ENCODE results near the gene EIF1AD.
"Not testable (repeated sequence)": the region's sequence is repeated elsewhere in the genome, so short reads cannot be mapped to it uniquely, and the experiment has no call there.

Gene EIF1AD

GRCh38 chr11:65952052-65952521 is 49.9 kb downstream of the EIF1AD start (continued):
- no peak for TF ChIP-seq BACH2 (CRISPR knock-in tag; IDR thresholded peaks at IDR 0.05; ENCODE audit: borderline replicate concordance)
- no peak for TF ChIP-seq ARNTL (CRISPR knock-in tag; IDR thresholded peaks at IDR 0.05; ENCODE audit: borderline replicate concordance, low read depth)
- no peak for TF ChIP-seq GLIS3 (CRISPR knock-in tag; IDR thresholded peaks at IDR 0.05)
- TF ChIP-seq TCF4 (CRISPR knock-in tag; IDR thresholded peaks at IDR 0.05; ENCODE audit: borderline replicate concordance), result no peak
- TF ChIP-seq ISL1 (CRISPR knock-in tag; IDR thresholded peaks at IDR 0.05), result no peak

GRCh38 chr11:65951641-65952040 is 50.3 kb downstream of the EIF1AD start:
- ATAC-seq, result not testable (repeated sequence)

GRCh38 chr11:65950711-65951110 is 51.2 kb downstream of the EIF1AD start:
- ATAC-seq, result not testable (repeated sequence)

GRCh38 chr11:65947603-65948125 is 54.3 kb downstream of the EIF1AD start:
- TF ChIP-seq, protein P1, sequence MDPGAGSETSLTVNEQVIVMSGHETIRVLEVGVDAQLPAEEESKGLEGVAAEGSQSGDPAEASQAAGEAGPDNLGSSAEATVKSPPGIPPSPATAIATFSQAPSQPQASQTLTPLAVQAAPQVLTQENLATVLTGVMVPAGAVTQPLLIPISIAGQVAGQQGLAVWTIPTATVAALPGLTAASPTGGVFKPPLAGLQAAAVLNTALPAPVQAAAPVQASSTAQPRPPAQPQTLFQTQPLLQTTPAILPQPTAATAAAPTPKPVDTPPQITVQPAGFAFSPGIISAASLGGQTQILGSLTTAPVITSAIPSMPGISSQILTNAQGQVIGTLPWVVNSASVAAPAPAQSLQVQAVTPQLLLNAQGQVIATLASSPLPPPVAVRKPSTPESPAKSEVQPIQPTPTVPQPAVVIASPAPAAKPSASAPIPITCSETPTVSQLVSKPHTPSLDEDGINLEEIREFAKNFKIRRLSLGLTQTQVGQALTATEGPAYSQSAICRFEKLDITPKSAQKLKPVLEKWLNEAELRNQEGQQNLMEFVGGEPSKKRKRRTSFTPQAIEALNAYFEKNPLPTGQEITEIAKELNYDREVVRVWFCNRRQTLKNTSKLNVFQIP (CRISPR knock-in tag; IDR thresholded peaks at IDR 0.05; ENCODE audit: borderline replicate concordance, low read depth), result no peak
- no peak for TF ChIP-seq ARNTL (CRISPR knock-in tag; IDR thresholded peaks at IDR 0.05; ENCODE audit: borderline replicate concordance, low read depth)

GRCh38 chr11:65947133-65947532 is 54.8 kb downstream of the EIF1AD start:
- TF ChIP-seq CREB5 (CRISPR knock-in tag; IDR thresholded peaks at IDR 0.05; ENCODE audit: low read depth) (no peak), CSRNP3 (CRISPR knock-in tag; IDR thresholded peaks at IDR 0.05) (no peak), OSR1 (CRISPR knock-in tag; IDR thresholded peaks at IDR 0.05) (no peak), ESRRG (CRISPR knock-in tag; IDR thresholded peaks at IDR 0.05) (no peak), ZFP3 (CRISPR knock-in tag; IDR thresholded peaks at IDR 0.05) (no peak), ZNF8 (CRISPR knock-in tag; IDR thresholded peaks at IDR 0.05) (no peak), PPARA (CRISPR knock-in tag; IDR thresholded peaks at IDR 0.05; ENCODE audit: borderline replicate concordance) (no peak), ARNTL (CRISPR knock-in tag; IDR thresholded peaks at IDR 0.05; ENCODE audit: borderline replicate concordance, low read depth) (no peak), BACH2 (CRISPR knock-in tag; IDR thresholded peaks at IDR 0.05; ENCODE audit: borderline replicate concordance) (no peak), GLIS3 (CRISPR knock-in tag; IDR thresholded peaks at IDR 0.05) (no peak), CSDC2 (CRISPR knock-in tag; IDR thresholded peaks at IDR 0.05) (no peak), TCF4 (CRISPR knock-in tag; IDR thresholded peaks at IDR 0.05; ENCODE audit: borderline replicate concordance) (no peak)
- no peak; the same call in 2 of the 3 replicates for ATAC-seq

More at GRCh38 chr11:65947603-65948125, 54.3 kb downstream of the EIF1AD start:
- no peak for ATAC-seq

DNA sequence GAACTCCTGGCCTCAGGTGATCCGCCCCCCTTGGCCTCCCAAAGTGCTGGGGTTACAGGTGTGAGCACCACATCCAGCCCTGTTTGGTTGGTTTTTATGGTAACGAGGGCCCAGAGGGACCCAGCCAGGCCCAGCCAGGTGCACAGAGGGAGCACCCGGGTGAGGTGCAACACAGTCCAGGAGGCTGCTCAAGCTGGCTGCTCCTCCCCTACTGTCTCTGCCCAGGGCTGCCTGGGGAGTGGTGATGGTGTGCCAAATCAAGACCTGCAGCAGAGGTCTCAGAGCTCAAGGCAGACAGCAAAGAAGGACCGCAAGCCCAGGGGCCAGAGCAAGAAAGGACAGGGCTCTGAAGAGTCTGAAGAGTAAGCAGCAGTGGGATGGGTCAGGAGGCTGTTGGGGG is 55.3 kb downstream of the EIF1AD start:
- ATAC-seq, result no peak
- TF ChIP-seq RARB (CRISPR knock-in tag; IDR thresholded peaks at IDR 0.05) (no peak), SNAI2 (CRISPR knock-in tag; IDR thresholded peaks at IDR 0.05) (no peak), TCF4 (CRISPR knock-in tag; IDR thresholded peaks at IDR 0.05; ENCODE audit: borderline replicate concordance) (no peak), ARNTL (CRISPR knock-in tag; IDR thresholded peaks at IDR 0.05; ENCODE audit: borderline replicate concordance, low read depth) (no peak), ESRRG (CRISPR knock-in tag; IDR thresholded peaks at IDR 0.05) (no peak), BACH2 (CRISPR knock-in tag; IDR thresholded peaks at IDR 0.05; ENCODE audit: borderline replicate concordance) (no peak), ZNF70 (CRISPR knock-in tag; IDR thresholded peaks at IDR 0.05) (no peak), GLIS3 (CRISPR knock-in tag; IDR thresholded peaks at IDR 0.05) (no peak), CREB5 (CRISPR knock-in tag; IDR thresholded peaks at IDR 0.05; ENCODE audit: low read depth) (no peak), ZFP30 (CRISPR knock-in tag; IDR thresholded peaks at IDR 0.05) (no peak), ZNF565 (CRISPR knock-in tag; conservative IDR thresholded peaks at IDR 0.05; ENCODE audit: low read depth) (no peak), OSR1 (CRISPR knock-in tag; IDR thresholded peaks at IDR 0.05) (no peak), PPARA (CRISPR knock-in tag; IDR thresholded peaks at IDR 0.05; ENCODE audit: borderline replicate concordance) (no peak), ISL1 (CRISPR knock-in tag; IDR thresholded peaks at IDR 0.05) (no peak), TSHZ2 (CRISPR knock-in tag; IDR thresholded peaks at IDR 0.05) (no peak)
- TF ChIP-seq, protein P1 (CRISPR knock-in tag; IDR thresholded peaks at IDR 0.05; ENCODE audit: borderline replicate concordance, low read depth), result no peak

All from SK-N-SH treated with all-trans-retinoic acid at 6 μM for 48 hours (cell line).